Measurements from ENCODE around the gene RNASE7. TPM values are rescaled to one million over a fixed set of nuclear protein-coding genes. Genes with fewer than 3 reads are reported as not detected.
"Not testable (repeated sequence)": the region's sequence is repeated elsewhere in the genome, so short reads cannot be mapped to it uniquely, and the experiment has no call there.

RNASE7 gene, protein sequence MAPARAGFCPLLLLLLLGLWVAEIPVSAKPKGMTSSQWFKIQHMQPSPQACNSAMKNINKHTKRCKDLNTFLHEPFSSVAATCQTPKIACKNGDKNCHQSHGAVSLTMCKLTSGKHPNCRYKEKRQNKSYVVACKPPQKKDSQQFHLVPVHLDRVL
- not detected for total RNA-seq
- long read RNA-seq: 0 reads

DNA sequence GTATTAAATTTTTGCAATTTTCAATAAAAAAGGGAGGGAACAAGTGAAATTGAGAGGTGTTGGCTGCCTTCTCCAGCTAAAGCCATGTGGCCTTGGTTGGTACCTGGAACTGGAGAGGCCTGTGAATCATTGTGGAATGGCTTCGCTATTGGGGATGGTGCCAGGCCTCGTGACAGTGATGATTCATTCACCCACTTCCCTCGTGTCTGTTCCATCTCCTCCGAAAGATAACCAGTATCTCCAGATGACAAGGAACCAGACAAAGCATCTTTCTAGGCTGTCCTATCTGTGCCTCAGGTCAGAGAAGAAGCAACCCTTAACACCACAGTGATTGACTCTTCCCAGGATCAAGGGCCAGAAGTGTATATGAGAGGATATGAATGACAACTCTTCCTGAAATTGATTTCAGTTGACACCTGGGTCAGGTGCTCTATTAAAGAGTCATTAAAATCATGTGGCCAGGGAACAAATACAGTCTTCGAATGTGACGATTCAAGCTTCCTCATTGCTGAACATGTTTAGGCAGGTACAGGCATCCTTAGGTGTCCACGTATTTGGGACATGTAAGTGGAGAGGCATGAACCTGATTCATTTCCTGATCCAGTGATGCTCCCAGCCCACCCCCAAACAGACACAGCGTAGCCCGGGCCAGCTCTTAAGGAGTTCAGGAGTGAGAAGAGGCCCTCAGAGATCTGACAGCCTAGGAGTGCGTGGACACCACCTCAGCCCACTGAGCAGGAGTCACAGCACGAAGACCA, at the start of gene RNASE7:
TSS of gene RNASE7 (plus strand) at position 687 of the 758 bp plus-strand sequence. CDS start 631 bp downstream, outside the sequence.
- ATAC-seq (no peak), DNase-seq (no peak)
- intact Hi-C loops (cut with micrococcal nuclease): loop anchor here (2.0 kb wide), 1 partner anchor 27 kb away; no protein-coding TSS in a partner anchor

DNA sequence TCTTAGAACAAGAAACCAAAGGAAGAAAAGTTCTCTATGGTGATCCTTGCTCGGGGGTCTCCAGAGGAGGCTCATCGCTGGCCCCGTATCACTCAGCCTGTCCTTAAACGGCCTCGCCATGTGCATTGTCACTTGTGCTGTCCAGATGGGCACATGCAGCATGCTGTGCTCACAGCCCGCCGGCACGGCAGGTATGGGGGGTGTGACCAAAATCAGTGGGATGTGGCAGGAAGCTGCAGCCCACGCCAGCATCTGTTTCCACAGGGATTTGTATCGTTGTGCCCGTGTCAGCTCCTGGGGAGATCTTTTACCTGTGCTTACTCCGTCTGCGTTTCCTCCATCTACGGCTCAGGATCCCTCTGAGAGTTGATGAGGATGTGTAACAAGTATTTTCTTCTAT, 45.6 kb upstream of the RNASE7 start:
- intact Hi-C loops (cut with micrococcal nuclease): no loop called here
- ATAC-seq: no peak

DNA sequence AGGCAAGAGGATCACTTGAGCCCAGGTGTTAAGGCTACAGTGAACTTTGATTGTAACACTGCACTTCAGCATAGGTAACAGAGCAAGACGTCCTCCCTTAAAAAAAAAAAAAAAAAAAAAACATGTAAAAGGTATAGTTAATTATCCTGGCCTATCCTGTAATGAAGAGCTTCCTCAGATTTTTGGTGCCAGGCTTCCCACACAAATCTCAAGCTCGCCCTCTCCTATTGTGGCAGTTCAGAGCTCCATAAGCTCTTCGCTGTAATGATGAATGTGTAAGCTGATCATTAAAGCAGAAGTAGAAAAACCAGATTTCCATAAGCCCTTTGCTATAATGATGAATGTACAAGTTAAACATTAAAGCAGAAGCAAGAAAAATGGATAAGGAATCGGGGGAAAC, 45.0 kb upstream of the RNASE7 start:
- intact Hi-C loops (cut with micrococcal nuclease): no loop called here
- ATAC-seq (no peak), DNase-seq (no peak)

More for the DNA sequence above, 45.6 kb upstream of the RNASE7 start:
- DNase-seq: no peak

DNA sequence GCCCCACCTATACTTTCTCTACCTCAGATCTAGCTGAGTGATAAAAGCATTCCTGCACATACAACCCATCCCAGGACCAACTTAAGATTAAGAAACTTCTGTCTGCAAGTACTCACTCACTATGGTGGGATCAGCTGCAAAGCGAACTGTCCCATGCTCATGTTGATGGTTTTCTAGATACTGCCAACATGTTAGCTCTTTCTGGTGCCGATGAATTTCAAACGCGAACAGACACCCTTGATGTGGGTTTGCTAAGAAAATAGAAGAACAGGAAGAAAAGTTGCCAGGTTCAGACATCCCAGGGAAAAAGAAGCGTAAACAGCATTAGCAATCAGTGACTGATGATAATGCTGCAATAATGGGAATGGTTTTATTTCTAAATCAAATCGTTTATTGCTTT, 44.6 kb upstream of the RNASE7 start:
- intact Hi-C loops (cut with micrococcal nuclease): no loop called here
- ATAC-seq (no peak), DNase-seq (no peak)

DNA sequence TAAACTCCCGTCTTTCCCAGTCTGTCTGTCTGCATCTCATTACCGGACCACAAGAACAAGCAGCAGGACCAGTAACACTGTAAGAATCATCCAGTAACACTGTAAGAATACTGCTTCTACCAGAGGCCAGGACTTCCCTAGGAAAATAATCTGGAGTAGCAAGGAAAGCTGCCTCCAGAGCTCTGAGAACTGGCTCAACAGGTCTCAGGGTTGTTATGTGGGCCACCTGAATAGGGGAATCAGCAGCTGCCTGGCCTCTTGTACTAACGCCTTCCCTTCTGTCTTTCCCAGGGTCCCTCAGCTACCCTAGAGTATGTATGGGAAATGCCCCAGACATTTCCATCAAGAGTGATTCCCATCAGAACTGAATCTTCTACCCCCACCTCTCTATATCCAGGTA, 44.0 kb upstream of the RNASE7 start:
- DNase-seq: no peak
- intact Hi-C loops (cut with micrococcal nuclease): no loop called here
- no peak for ATAC-seq

DNA sequence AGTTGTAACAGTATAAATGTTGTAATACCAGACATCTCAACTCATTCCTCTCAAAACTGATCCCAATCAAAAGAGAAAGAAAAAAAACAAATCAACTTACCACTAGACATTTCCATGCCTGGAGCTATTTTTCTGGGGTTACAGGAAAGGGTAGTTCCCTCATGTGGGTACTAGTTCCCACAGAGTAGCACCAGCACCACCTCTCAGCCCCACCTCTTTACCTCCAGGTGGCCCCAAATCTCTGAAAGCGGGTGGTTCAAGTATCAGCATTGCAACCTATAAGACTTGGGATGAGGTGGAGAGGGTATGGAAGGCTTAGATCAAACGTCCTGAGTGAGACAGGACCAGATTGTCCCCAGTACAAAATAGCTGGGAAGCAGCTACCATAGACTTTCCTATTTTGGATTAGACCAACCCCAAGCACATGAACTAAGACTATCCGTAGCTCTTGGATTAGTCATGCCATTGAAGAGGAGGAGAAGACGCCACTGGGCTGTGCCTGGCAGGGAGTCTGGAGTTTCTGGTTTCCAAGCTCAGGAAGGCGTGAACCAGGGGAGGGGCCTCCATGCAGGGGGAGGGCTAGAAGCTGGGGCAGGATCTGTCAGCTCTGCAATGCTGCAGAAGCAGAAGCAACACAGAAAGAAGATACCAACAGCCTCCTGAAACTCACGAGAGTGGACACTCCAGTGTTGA, 43.3 kb upstream of the RNASE7 start, which contains the start of gene SLC39A2:
TSS of gene SLC39A2 (plus strand) at position 620 of the 693 bp plus-strand sequence. CDS start 154 bp downstream, outside the sequence.
- DNase-seq (peak; percentile 66), ATAC-seq (peak; percentile 70)
- intact Hi-C loops (cut with micrococcal nuclease): no loop called here

DNA sequence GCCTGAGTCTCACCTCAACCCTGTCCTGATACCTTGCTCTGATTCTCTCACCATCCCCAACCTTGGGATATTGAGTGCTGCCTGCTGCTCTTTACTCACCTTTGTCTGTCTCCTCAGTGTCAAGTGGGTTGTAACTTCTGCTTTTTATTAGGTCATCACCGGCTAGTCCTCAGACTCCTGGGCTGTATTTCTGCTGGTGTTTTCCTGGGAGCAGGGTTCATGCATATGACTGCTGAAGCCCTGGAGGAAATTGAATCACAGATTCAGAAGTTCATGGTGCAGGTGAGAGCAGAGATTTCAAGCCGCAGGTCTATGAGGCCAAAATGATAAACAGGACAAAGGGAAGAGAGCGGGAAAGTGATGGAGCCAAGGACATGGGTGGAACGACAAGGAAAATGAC, 42.6 kb upstream of the RNASE7 start:
- intact Hi-C loops (cut with micrococcal nuclease): no loop called here
- ATAC-seq (no peak), DNase-seq (no peak)

DNA sequence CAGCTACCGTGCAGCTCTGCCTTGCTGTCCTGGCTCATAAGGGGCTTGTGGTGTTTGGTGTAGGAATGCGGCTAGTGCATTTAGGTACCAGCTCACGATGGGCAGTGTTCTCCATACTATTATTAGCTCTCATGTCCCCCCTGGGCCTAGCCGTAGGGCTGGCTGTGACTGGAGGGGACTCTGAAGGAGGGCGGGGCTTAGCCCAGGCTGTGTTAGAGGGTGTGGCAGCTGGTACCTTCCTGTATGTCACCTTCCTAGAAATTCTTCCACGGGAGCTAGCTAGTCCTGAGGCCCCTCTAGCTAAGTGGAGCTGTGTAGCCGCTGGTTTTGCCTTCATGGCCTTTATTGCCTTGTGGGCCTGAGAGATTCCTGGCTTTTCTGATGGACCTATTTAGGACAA, 40.9 kb upstream of the RNASE7 start:
- no peak for DNase-seq
- intact Hi-C loops (cut with micrococcal nuclease): no loop called here
- ATAC-seq: no peak

DNA sequence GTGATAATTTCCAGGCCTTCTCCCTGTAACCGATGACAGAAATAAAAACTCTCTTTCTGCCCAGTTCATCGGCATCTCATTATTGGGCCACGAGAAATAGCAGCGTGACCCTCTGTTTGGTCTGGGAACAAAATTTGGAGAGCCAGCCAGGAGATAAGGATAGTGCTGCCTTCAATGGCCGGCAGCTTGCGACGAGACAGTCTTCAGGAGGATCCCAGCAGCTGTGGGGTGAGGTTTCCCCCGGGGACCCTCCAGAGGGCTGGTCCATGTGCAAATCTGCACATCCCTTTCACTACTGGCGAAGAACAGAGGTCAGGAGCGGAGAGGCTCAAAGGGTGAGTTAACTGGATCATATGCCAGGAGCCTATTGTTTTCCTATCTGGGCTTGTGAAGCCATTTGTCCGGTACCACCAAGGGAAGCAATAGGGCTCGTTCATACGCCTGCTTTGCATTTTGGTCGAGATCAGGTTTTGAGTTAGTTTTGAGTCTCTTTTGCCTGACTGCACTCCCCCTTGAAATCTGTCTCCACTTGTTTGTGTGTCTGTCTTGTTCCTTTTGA, 38.3 kb upstream of the RNASE7 start:
- ATAC-seq: peak; percentile 85
- intact Hi-C loops (cut with micrococcal nuclease): no loop called here
- DNase-seq: peak; percentile 63

DNA sequence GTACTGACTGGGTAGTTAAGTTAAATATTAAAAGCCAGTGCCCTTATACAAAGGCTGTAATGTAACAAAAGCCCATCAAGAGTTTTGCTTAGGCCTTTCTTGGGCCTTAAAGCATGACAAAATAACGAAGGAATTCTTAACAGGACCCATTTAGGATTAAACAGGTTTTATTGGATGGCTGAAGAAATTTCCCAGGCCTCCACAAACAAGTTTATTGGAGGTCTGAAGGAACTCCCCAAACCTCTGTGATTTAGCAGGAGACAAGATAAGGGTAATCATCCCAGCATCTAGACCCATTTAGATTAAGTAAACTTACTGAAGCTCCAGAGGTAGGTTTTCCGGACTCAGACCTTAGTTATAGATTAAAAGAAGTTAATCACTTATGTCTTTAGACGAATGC, 32.4 kb upstream of the RNASE7 start:
- DNase-seq, ATAC-seq: not testable (repeated sequence)
- intact Hi-C loops (cut with micrococcal nuclease): loop anchor here (10.0 kb wide), 1 partner anchor 65 kb away; the partner anchor contains the start of gene ARHGEF40

DNA sequence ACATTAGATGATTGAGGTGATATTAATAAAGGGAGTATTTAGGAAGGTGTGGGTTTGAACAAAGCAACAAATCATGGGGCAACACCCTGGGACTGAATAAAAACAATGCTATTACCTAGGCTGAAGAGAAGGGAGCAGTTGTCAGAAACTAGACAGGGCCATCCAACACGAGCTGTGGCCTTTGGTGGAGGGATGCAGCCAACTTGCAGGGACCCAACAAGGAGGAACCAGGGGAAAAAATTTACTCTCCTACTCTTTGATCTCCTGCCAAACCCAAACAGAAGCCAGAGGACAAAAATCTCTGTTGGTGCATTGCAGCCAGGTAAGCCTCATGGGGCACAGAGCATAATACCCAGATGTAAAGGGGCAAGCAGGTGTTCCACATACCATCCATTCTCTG, 31.0 kb upstream of the RNASE7 start:
- no peak for DNase-seq
- no peak for ATAC-seq
- intact Hi-C loops (cut with micrococcal nuclease): loop anchor here (10.0 kb wide), 1 partner anchor 64 kb away; the partner anchor contains the start of gene ARHGEF40

DNA sequence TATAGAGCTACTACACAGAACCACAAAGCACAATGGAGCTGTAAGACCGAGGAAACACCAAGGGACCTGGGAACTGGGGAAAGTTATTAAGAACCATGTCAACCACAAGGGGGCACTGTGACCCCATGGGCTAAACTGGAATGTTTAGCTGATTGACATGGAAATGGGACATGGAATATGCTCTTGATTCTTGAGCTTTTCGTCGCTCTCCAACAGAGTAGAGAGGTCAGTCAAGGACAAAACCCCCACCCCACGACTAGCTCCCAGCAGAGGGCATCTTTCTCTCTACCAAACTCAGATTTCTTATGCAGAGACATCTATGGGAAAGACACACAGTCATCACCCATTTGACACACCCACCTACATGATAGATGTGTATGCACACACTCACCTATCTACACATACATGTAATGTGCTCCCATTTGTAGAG, 27.4 kb upstream of the RNASE7 start:
- intact Hi-C loops (cut with micrococcal nuclease): loop anchor here (2.0 to 10.0 kb wide), 2 partner anchors 26 to 60 kb away; partner anchors contain the start of gene ARHGEF40
- ATAC-seq: peak; percentile 82

DNA sequence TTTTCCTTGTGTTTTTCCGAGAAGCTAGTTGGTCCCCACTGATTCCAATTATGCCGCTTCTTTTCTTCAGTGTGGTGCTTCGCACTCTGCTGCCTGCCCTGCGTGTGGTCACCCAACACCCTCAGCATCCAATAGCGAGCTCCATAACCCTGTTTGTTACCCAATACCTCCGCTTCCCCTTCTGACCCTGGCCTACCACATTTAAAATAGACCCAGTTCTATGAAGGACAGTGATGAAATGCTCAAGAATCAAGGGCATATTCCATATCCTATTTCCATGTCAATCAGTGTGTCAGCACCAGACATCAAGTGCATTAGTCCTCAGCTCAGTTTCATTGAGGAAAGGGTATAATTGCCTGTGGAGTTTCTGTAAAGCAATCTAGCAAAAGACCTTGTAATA, 26.9 kb upstream of the RNASE7 start:
- intact Hi-C loops (cut with micrococcal nuclease): loop anchor here (2.0 to 10.0 kb wide), 2 partner anchors 25 to 59 kb away; partner anchors contain the start of gene ARHGEF40
- DNase-seq: no peak
- ATAC-seq: peak; percentile 39

More for the DNA sequence above, 27.4 kb upstream of the RNASE7 start:
- DNase-seq: peak; percentile 77

DNA sequence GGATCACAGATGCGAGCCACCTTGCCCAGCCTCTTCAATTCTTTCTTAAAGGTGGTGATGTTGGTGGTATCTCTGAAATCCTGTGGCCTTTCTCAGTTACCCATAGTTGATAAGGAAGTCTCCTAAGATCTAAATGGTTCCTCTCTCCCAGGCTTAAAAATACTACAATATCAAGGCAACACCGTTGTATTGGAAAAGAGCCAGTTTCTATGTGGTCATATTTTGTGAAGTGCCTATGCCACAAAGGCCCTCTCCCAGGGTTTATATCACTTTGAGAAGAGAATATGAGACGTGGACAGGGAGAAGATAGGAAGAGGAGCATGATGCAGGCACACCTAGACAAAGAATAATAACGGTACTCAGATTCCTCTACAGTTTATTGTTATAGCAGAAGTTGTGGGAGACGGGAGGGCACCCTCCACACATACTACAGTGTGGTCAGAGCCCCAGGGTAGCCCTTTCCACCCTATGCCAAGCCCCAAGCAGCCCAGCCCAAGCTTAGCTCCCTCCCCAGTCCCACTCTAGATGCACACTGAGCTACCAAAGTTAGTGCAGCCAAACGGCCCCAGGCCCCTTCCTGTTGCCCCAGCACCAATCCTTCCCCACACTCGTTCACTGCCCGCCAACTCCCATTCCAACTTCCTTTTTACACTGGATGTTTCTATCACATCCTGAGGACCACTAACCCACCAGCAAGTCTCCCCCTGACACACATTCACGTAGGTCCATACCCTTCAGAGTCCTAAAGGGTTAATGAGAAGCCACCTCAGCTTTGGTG, 25.6 kb upstream of the RNASE7 start:
- ATAC-seq (no peak), DNase-seq (no peak)
- intact Hi-C loops (cut with micrococcal nuclease): loop anchor here (10.0 kb wide), 1 partner anchor 58 kb away; the partner anchor contains the start of gene ARHGEF40

DNA sequence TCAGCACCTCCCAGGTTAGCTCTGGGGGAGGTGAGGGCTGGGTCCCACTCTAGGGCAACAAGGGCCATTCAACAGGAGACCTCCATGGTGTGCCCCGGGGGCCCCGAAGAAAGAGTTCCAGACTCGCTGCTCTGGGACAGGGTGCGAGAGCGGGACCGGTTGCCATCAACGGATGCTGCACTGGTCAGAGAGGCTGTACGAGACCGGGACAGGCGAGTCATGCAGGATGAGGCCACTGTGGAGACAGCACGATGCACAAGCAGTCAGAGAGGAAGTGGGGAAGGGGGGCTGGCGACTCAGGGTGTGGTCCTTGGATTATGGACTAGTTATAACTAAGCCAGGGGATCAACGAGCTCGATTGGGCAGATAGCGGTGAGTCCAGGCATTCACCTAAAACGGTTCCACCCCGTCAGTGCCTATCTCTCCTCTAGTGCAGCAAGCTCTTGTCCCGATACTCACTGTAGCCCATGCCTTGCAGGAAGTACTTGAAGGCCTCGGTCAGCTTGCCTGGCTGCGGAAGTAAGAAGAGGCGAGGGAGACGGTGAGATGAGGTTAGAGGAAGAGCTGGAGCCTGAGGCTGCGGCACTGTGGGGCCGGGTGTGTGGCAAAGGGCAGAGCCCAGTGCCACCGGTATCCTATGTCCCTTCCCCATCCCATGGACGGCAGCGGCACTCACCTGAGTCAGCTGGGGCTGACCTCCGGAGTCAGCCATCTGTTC, 24.5 kb upstream of the RNASE7 start:
- DNase-seq (no peak), ATAC-seq (no peak)
- intact Hi-C loops (cut with micrococcal nuclease): loop anchor here (10.0 kb wide), 1 partner anchor 57 kb away; the partner anchor contains the start of gene ARHGEF40

DNA sequence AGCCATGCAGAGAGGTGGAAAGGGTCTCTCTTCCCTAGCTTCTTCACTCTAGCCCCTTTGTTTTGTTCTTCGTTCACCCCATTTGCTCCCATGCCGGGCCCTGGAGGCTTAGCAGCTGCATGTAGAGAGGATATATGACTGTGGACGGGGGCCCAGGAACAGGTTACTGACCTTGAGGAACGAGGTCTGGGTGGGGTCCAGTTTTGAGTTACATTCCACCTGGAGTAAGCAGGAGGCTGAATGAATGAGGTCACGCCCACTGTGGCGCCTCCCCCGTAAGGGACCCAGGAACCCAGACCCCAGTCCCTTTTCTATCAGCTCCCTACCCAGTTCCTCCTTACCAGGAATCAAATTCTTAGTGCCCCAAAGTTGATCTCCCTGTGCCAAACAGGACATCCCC, 23.9 kb upstream of the RNASE7 start:
- no peak for DNase-seq
- no peak for ATAC-seq
- intact Hi-C loops (cut with micrococcal nuclease): loop anchor here (10.0 kb wide), 1 partner anchor 57 kb away; the partner anchor contains the start of gene ARHGEF40

DNA sequence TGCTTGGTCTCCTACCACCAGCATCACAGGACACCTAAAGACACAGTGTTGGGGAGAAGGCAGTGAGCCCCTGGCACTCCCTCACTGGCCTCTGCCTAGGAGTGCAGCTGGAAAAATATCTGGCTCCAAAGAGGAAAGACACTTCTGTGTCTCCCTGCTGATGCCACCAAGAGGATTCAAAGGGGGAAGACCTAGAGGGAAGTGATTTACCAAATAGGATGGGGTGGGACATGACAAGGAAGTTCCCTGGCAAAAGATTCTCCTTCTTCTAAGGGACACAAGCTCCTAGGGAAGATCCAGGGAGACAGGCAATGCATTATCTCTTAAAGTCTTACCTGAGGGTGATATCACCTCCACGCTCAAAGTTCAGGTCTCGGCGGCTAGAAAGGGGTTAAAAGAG, 23.4 kb upstream of the RNASE7 start:
- intact Hi-C loops (cut with micrococcal nuclease): loop anchor here (10.0 kb wide), 1 partner anchor 56 kb away; the partner anchor contains the start of gene ARHGEF40
- DNase-seq: no peak
- no peak for ATAC-seq

DNA sequence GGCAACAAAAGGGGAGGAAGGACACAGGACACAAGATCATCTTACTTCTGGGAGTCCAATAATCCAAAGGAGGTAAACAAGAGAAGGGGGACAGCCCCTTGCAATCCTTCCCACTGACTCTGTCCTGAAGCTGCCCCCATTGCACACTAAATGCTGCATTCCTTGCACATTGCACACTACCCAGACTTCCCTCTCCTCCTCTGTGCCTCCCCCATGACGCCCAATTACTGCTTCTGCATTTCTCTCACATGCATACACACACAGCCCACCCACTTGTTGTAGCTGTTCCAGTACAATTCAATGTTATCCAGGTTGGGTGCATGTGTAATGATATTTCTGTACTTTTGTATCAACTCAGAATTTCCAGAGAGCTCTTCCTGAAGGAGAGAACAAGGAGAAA, 22.8 kb upstream of the RNASE7 start:
- no peak for ATAC-seq
- DNase-seq: no peak
- intact Hi-C loops (cut with micrococcal nuclease): loop anchor here (10.0 kb wide), 1 partner anchor 55 kb away; the partner anchor contains the start of gene ARHGEF40
